Rectal smooth muscle tissue (tissue), 1 donor: ENCODE data around the gene SLC25A25.
A peak's percentile ranks its signal among the peaks of the same experiment; 100 is the strongest.
"Not testable (repeated sequence)": the region's sequence is repeated elsewhere in the genome, so short reads cannot be mapped to it uniquely, and the experiment has no call there.

ENCODE experiments used
- H3K27ac ChIP-seq: one replicate; pipeline ENCODE4 v1.7.0; 2013; ENCODE audit warnings: low read depth, low read length, inconsistent platforms
- H3K27me3 ChIP-seq: one replicate; pipeline ENCODE4 v1.7.0; 2013; ENCODE audit warnings: low read length; ENCODE audit not compliant: control insufficient read depth, insufficient read depth
- H3K36me3 ChIP-seq: one replicate; pipeline ENCODE4 v1.7.0; 2013; ENCODE audit warnings: low read length; ENCODE audit not compliant: control insufficient read depth, insufficient read depth
- H3K4me1 ChIP-seq: one replicate; pipeline ENCODE4 v1.7.0; 2013; ENCODE audit warnings: low read length; ENCODE audit not compliant: control insufficient read depth, insufficient read depth
- H3K4me3 ChIP-seq: one replicate; pipeline ENCODE4 v1.7.0; 2013; ENCODE audit warnings: low read length
- H3K9ac ChIP-seq: one replicate; pipeline ENCODE4 v1.7.0; 2013; ENCODE audit warnings: low read length

SLC25A25 gene

GRCh38 chr9:128068386-128069205 is 564 bp downstream of the SLC25A25 start:
- Histone ChIP-seq H3K36me3 (no peaks in the 10 kb centered on the region), H3K4me1 (peaks cover 26% of the 10 kb centered on the region), H3K4me3 (peak overlapping the region; percentile 94), H3K9ac (peak overlapping the region; percentile 96), H3K27me3 (no peaks in the 10 kb centered on the region), H3K27ac (peak overlapping the region; percentile 88)

DNA sequence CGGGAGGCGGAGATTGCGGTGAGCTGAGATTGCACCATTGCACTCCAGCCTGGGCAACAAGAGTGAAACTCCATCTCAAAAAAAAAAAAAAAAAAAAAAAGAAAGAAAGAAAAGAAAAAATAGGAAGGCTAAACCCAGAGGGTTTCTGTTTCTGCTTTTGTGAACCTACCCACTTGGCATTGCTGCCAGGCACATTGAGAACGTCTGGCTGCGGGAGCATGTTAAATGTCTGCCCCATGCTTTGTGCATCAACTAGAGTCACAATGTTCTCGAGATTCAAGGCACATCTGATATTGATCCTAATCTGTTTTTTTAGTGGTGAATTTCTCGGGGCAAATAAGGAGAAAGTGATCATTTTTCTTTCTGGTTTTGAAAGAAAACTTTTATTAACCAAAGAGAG is 2.8 kb downstream of the SLC25A25 start:
- Histone ChIP-seq H3K9ac (no peak overlapping the region), H3K36me3 (no peaks in the 10 kb centered on the region), H3K27ac (peak overlapping the region; percentile 37), H3K27me3 (no peaks in the 10 kb centered on the region), H3K4me3 (no peak overlapping the region), H3K4me1 (peaks cover 27% of the 10 kb centered on the region)

DNA sequence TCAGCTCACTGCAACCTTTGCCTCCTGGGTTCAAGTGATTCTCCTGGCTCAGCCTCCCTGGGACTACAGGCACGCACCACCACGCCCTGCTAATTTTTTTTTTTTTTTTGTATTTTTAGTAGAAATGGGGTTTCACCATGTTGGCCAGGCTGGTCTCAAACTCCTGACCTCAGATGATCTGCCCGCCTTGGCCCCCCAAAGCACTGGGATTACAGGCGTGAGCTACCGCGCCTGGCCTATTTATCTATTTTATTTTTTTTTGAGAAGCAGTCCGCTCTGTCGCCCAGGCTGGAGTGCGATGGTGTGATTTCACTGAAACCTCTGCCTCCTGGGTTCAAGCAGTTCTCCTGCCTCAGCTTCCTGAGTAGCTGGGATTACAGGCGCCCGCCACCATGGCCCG is 3.4 kb downstream of the SLC25A25 start:
- H3K4me1 ChIP-seq: peaks cover 23% of the 10 kb centered on the region
- not testable (repeated sequence) for H3K9ac ChIP-seq

DNA sequence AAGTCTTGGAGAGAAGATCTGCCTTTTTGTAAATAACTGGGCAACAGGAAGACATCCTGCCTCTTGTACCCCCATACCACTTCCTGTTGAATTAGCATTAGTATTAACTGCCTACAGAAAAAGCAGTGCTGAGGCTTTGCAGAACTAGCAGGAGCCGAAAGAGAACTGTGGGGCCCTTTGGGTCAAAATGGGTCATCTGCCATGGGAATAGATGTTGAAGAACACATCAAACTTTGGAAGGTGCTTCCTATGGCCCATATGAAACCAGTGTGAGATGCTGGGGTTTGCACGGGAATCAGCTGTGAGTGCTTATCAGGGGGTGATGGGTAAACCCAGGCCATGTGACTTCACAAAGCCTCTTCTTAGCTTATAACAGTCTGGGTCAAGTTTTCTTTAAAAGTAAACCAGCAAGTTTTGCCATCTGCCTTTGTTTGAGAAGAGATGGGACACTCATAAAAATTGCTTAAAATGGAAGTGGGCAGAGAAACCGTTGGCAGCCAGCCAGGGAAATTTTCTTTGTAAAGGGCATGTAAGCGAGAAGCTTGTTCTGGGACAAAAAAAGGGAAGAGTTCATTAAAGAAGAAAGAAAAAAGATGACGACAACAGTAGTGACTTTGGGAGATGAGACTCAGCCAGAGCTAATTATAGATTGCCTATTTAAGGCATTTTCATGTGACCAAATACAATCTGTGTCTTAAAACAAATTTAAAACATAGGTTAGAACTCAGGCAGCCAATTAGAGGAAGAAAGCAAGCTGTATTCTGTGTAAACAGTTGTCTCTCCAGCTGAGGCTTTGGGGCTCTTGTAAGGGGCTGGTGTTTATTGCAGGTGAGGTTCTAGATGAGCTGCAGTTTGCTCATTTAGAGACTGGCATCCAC is 4.4 kb downstream of the SLC25A25 start:
- Histone ChIP-seq H3K4me1 (peaks cover 18% of the 10 kb centered on the region), H3K4me3 (peak overlapping the region; percentile 36), H3K9ac (no peak overlapping the region), H3K36me3 (no peaks in the 10 kb centered on the region), H3K27ac (peak overlapping the region; percentile 88), H3K27me3 (no peaks in the 10 kb centered on the region)

More for the DNA sequence above, 3.4 kb downstream of the SLC25A25 start:
- not testable (repeated sequence) for H3K36me3 ChIP-seq, H3K27me3 ChIP-seq
- peak overlapping the region; percentile 88 for H3K27ac ChIP-seq
- H3K4me3 ChIP-seq: peak overlapping the region; percentile 36

- peaks cover 18% of the 10 kb centered on the region for H3K4me1 ChIP-seq
- H3K4me3 ChIP-seq: no peak overlapping the region
- no peaks in the 10 kb centered on the region for H3K36me3 ChIP-seq
- H3K9ac ChIP-seq: no peak overlapping the region
- peak overlapping the region; percentile 88 for H3K27ac ChIP-seq
- H3K27me3 ChIP-seq: no peaks in the 10 kb centered on the region
Measured at GRCh38 chr9:128073253-128073886, 5.3 kb downstream of the SLC25A25 start.

DNA sequence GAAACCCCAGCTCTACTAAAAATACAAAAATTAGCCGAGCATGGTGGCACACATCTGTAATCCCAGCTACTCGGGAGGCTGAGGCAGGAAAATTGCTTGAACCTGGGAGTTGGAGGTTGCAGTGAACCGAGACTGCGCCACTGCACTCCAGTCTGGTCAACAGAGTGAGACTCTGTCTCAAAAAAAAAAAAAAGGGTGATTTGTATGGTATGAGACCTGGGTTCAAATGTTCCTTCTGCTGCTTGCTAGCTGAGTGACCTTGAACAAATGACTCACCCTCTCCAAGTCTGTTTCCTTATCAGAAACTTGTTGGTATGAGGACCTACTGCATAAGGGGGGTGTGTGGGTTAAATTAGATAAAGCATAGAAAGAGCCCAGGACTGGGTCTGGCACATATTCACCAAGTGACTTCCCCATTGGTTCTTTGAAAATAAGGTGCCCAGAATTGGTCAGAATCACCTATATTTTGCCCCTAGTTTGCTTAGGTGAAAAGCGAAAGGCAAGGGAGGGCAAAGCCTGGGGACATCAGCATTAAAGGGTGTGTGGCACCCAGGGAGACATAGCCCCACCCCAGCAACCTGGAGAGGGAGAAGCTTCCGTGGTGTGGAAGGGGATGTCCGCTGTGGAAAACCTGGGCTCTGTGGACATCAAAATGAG is 9.9 kb downstream of the SLC25A25 start:
- no peak overlapping the region for H3K4me3 ChIP-seq
- H3K4me1 ChIP-seq: peaks cover 10% of the 10 kb centered on the region
- H3K27ac ChIP-seq: peak overlapping the region; percentile 22
- H3K9ac ChIP-seq: no peak overlapping the region
- no peaks in the 10 kb centered on the region for H3K27me3 ChIP-seq
- H3K36me3 ChIP-seq: no peaks in the 10 kb centered on the region

GRCh38 chr9:128078504-128079434 is 10.7 kb downstream of the SLC25A25 start:
- Histone ChIP-seq H3K27me3 (no peaks in the 10 kb centered on the region), H3K4me3 (peak overlapping the region; percentile 24), H3K9ac (no peak overlapping the region), H3K4me1 (peaks cover 3% of the 10 kb centered on the region), H3K36me3 (no peaks in the 10 kb centered on the region), H3K27ac (no peak overlapping the region)

DNA sequence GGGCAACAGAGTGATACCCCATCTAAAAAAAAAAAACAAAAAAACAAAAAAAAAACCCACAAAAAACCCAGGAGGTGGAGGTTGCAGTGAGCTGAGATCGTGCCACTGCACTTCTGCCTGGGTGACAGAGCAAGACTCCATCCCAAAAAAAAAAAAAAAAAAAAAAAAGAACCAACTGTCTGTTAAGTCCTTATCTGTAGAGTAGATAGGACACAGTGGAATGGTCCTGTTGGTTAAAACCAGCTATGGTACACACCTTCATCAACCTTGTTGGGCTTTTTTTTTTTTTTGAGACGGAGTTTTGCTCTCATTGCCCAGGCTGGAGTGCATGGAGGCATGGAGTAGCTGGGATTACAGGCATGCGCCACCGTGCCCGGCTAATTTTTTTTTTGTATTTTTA is 12.2 kb downstream of the SLC25A25 start:
- Histone ChIP-seq H3K4me3 (no peak overlapping the region), H3K27me3 (no peaks in the 10 kb centered on the region), H3K27ac (no peak overlapping the region), H3K9ac (no peak overlapping the region), H3K36me3 (no peaks in the 10 kb centered on the region), H3K4me1 (peaks cover 3% of the 10 kb centered on the region)

- no peaks in the 10 kb centered on the region for H3K36me3 ChIP-seq
- H3K4me3 ChIP-seq: no peak overlapping the region
- peaks cover 3% of the 10 kb centered on the region for H3K4me1 ChIP-seq
- H3K9ac ChIP-seq: no peak overlapping the region
- H3K27me3 ChIP-seq: no peaks in the 10 kb centered on the region
- peak overlapping the region; percentile 24 for H3K27ac ChIP-seq
Measured at GRCh38 chr9:128081056-128081455, 13.0 kb downstream of the SLC25A25 start.

- Histone ChIP-seq H3K27me3 (no peaks in the 10 kb centered on the region), H3K9ac (no peak overlapping the region), H3K4me3 (no peak overlapping the region), H3K36me3 (no peaks in the 10 kb centered on the region), H3K27ac (peak overlapping the region; percentile 33), H3K4me1 (peaks cover 3% of the 10 kb centered on the region)
Measured at GRCh38 chr9:128082151-128082550, 14.1 kb downstream of the SLC25A25 start.

- H3K4me3 ChIP-seq: no peak overlapping the region
- no peak overlapping the region for H3K27ac ChIP-seq
- no peaks in the 10 kb centered on the region for H3K27me3 ChIP-seq
- H3K36me3 ChIP-seq: no peaks in the 10 kb centered on the region
- H3K4me1 ChIP-seq: peaks cover 3% of the 10 kb centered on the region
- H3K9ac ChIP-seq: no peak overlapping the region
Measured at GRCh38 chr9:128084746-128085145, 16.7 kb downstream of the SLC25A25 start.
